K562 (cell line): ENCODE data around the gene MOSPD3. TPM values are rescaled to one million over a fixed set of nuclear protein-coding genes. Genes with fewer than 3 reads are reported as not detected.

ENCODE experiments used
- HIVEP1 ChIP-seq: fragments of 250-450 bp; sonication (Bioruptor Pico); IDR thresholded peaks from 2 replicates; pipeline ENCODE4 v1.4.0; 2020; ENCODE audit warnings: mild to moderate bottlenecking
- KDM1A ChIP-seq, 2 experiments: fragments of 450-650 bp; IDR thresholded peaks; 2 replicates each; pipeline ENCODE4 v1.6.1; 2016; ENCODE audit warnings: mild to moderate bottlenecking in 2 of 2
- PCBP1 ChIP-seq: fragments of 200-400 bp; formaldehyde crosslinking; IDR thresholded peaks from 2 replicates; pipeline ENCODE4 v1.6.1; 2018; ENCODE audit warnings: mild to moderate bottlenecking, low read depth, low read length; ENCODE audit not compliant: poor library complexity, severe bottlenecking
- PHF20 ChIP-seq: fragments of 450-650 bp; IDR thresholded peaks from 2 replicates; pipeline ENCODE4 v1.6.1; 2018; ENCODE audit not compliant: partially characterized antibody
- PHF21A ChIP-seq: fragments of 450-650 bp; IDR thresholded peaks from 2 replicates; pipeline ENCODE4 v1.6.1; 2017; ENCODE audit warnings: low read depth, borderline replicate concordance
- RBM34 ChIP-seq: fragments of 200-400 bp; formaldehyde crosslinking; IDR thresholded peaks from 2 replicates; pipeline ENCODE4 v1.6.1; 2018; ENCODE audit warnings: low read length, borderline replicate concordance; ENCODE audit not compliant: insufficient read depth
- STAT5A ChIP-seq: IDR thresholded peaks from 2 replicates; pipeline ENCODE4 v1.6.1; 2012; ENCODE audit warnings: low read length, inconsistent platforms, borderline replicate concordance
- ZNF232 ChIP-seq: sonication (generic); formaldehyde crosslinking; IDR thresholded peaks from 2 replicates; pipeline ENCODE4 v1.8.0; 2022; ENCODE audit warnings: mild to moderate bottlenecking, missing genetic modification reagents
- polyA plus RNA-seq, 8 experiments: library from polyadenylated mRNA; depleted of rRNA in 4 of 8; stranded (reverse) in 5 of 8; unstranded in 3 of 8; fragments of >200 nt; fragmentation: Nextera tagmentation in 2 of 8; fragmentation: Illumina TruSeq in 1 of 8; extraction: Ambion mirVana in 2 of 8; extraction: Trizol in 1 of 8; gene quantifications; 2 replicates each; pipeline versions ENCODE4 v1.2.1 to v1.2.3, GENCODE V29; 2011 to 2014; ENCODE audit warnings: inconsistent platforms in 1 of 8, missing spikeins in 1 of 8
- total RNA-seq, 7 experiments: library from RNA; depleted of rRNA in 6 of 7; stranded (reverse); fragments of >200 nt in 6 of 7; fragmentation: Illumina TruSeq in 2 of 7; extraction: Trizol in 2 of 7; gene quantifications; 2 replicates each; pipeline versions ENCODE4 v1.2.1 to v1.2.3, GENCODE V29; 2011 to 2021; ENCODE audit warnings: low replicate concordance in 1 of 7
- TF ChIP-seq, protein P1 (sequence below), 3 experiments: IDR thresholded peaks in 2 of 3; conservative IDR thresholded peaks in 1 of 3; 2 replicates each; pipeline ENCODE4 v1.5.1; 2011 to 2012; ENCODE audit warnings: low read length in 3 of 3, mild to moderate bottlenecking in 3 of 3, control low read depth in 2 of 3, improper control_type of control experiment in 1 of 3, inconsistent platforms in 1 of 3, low read depth in 1 of 3, mixed read lengths in 1 of 3, moderate library complexity in 1 of 3; ENCODE audit not compliant: insufficient read depth in 2 of 3
- TF ChIP-seq, protein P2 (sequence below), 2 experiments: fragments of 450-650 bp; IDR thresholded peaks; 2 replicates each; pipeline ENCODE4 v1.6.1; 2016; ENCODE audit warnings: mild to moderate bottlenecking in 2 of 2, borderline replicate concordance in 1 of 2, low read depth in 1 of 2, moderate library complexity in 1 of 2
- TF ChIP-seq, protein P3 (sequence below): fragments of 450-650 bp; formaldehyde crosslinking; IDR thresholded peaks from 2 replicates; pipeline ENCODE4 v1.4.0; 2020; ENCODE audit warnings: mild to moderate bottlenecking, moderate library complexity

Gene MOSPD3
- total and polyA plus RNA-seq, 9 of the 15 experiments (the other 6 are each of a cell fraction or from before 2014, with no cell fraction given), result 1.4 to 32.1 (median 7.3) TPM

DNA sequence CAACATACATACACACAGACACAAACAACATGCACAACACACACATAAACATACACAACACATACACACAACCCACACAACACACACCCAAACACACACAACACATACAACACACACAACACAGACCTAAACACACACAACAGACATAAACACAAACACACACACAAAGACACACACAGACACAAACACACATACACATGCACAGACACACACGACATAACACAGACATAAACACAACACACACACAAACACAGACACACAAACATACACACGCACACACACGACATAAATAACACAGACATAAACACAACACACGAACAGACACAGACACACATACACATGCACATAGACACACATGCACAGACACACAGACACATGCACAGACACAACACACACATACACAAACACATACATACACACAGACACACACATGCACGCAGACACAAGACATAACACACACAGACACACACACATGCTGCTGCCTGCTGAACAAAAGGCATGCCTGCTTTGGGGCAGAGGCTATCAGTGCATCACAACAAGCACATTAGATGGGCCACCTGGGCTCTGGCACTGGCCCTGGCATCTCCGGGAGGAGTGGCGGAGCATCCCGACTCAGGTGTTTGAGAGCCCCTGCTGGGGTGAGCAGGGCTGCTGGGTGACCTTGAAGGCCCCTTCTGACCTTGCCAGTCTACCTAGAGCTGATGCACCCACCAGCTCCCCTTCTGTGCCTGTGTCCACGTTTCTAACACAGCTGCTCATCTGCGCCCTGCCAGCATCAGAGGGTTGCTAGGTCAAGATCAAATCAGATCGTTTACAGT, 31.7 kb upstream of the MOSPD3 start (continued):
- TF ChIP-seq, protein P1, sequence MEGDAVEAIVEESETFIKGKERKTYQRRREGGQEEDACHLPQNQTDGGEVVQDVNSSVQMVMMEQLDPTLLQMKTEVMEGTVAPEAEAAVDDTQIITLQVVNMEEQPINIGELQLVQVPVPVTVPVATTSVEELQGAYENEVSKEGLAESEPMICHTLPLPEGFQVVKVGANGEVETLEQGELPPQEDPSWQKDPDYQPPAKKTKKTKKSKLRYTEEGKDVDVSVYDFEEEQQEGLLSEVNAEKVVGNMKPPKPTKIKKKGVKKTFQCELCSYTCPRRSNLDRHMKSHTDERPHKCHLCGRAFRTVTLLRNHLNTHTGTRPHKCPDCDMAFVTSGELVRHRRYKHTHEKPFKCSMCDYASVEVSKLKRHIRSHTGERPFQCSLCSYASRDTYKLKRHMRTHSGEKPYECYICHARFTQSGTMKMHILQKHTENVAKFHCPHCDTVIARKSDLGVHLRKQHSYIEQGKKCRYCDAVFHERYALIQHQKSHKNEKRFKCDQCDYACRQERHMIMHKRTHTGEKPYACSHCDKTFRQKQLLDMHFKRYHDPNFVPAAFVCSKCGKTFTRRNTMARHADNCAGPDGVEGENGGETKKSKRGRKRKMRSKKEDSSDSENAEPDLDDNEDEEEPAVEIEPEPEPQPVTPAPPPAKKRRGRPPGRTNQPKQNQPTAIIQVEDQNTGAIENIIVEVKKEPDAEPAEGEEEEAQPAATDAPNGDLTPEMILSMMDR (IDR thresholded peaks at IDR 0.05 in 2 of 3, conservative IDR thresholded peaks at IDR 0.05 in 1 of 3; ENCODE audit: insufficient read depth in 2 of 3, low read depth in 1 of 3, low read length in 3 of 3), result no peak
- TF ChIP-seq STAT5A (no peak; the same call in 1 of the 2 replicates), PHF21A (no peak), RBM34 (no peak), KDM1A (IDR thresholded peaks at IDR 0.05) (no peak), HIVEP1 (no peak), PCBP1 (no peak), PHF20 (peak; percentile 79), ZNF232 (CRISPR knock-in tag) (no peak)
- TF ChIP-seq, protein P2, sequence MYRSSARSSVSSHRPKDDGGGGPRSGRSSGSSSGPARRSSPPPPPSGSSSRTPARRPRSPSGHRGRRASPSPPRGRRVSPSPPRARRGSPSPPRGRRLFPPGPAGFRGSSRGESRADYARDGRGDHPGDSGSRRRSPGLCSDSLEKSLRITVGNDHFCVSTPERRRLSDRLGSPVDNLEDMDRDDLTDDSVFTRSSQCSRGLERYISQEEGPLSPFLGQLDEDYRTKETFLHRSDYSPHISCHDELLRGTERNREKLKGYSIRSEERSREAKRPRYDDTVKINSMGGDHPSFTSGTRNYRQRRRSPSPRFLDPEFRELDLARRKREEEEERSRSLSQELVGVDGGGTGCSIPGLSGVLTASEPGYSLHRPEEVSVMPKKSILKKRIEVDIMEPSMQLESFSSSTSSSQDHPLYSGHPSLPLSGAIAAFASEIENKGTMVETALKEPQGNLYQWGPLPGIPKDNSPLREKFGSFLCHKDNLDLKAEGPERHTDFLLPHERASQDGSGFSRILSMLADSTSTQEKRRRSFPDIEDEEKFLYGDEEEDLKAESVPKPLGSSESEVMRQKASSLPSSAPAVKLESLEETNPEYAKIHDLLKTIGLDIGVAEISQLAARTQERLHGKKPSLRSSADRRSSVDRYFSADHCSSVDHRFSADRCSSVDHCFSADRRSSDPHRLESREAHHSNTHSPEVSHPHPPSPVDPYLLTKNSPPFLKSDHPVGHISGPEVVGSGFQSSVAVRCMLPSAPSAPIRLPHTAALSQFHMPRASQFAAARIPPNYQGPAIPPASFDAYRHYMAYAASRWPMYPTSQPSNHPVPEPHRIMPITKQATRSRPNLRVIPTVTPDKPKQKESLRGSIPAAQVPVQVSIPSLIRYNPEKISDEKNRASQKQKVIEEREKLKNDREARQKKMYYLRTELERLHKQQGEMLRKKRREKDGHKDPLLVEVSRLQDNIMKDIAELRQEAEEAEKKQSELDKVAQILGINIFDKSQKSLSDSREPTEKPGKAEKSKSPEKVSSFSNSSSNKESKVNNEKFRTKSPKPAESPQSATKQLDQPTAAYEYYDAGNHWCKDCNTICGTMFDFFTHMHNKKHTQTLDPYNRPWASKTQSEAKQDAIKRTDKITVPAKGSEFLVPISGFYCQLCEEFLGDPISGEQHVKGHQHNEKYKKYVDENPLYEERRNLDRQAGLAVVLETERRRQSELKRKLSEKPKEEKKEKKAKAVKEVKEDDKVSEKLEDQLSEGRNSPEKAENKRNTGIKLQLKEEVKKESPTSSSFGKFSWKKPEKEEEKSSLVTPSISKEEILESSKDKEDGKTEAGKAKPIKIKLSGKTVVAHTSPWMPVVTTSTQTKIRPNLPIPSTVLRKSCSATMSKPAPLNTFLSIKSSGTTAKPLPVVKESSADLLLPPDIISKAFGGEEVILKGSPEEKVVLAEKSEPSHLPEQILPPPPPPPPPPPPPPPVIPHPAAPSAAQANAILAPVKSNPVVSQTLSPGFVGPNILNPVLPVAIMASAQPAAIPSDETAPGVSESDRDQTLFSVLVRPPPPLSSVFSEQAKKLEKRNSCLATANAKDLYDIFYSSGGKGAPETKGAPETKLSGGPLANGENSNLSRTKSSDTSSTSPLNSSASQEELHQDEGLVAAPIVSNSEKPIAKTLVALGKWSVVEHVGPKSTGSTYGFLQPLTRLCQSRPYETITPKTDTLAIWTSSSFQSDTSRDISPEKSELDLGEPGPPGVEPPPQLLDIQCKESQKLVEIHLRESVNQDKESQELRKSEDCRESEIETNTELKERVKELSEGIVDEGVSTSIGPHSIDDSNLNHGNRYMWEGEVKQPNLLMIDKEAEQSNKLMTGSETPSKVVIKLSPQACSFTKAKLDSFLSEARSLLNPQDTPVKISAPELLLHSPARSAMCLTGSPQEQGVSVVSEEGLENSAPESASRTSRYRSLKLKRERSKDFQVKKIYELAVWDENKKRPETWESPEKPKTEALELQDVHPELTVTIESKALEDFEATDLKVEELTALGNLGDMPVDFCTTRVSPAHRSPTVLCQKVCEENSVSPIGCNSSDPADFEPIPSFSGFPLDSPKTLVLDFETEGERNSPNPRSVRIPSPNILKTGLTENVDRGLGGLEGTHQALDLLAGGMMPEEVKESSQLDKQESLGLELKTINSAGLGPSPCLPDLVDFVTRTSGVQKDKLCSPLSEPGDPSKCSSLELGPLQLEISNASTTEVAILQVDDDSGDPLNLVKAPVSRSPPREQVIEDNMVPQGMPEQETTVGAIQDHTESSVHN (IDR thresholded peaks at IDR 0.05; ENCODE audit: borderline replicate concordance in 1 of 2, low read depth in 1 of 2), result no peak
- TF ChIP-seq, protein P3, sequence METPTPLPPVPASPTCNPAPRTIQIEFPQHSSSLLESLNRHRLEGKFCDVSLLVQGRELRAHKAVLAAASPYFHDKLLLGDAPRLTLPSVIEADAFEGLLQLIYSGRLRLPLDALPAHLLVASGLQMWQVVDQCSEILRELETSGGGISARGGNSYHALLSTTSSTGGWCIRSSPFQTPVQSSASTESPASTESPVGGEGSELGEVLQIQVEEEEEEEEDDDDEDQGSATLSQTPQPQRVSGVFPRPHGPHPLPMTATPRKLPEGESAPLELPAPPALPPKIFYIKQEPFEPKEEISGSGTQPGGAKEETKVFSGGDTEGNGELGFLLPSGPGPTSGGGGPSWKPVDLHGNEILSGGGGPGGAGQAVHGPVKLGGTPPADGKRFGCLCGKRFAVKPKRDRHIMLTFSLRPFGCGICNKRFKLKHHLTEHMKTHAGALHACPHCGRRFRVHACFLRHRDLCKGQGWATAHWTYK, result no peak
